Uterus (tissue), 4 donors: ENCODE measurements around the gene IPO11. TPM values are rescaled to one million over a fixed set of nuclear protein-coding genes. Genes with fewer than 3 reads are reported as not detected.

Source experiments
- DNase-seq, 2 donors: peaks; one replicate each; pipeline ENCODE4 v3.0.0-alpha.2; 2019 to 2020
- H3K27ac ChIP-seq, 2 donors: fragments of 200-600 bp; sonication (generic); 1 replicate in 1 of 2; 2 replicates in 1 of 2; pipeline ENCODE4 v1.5.1; 2016 to 2018
- H3K27me3 ChIP-seq, 2 donors: fragments of 200-600 bp; sonication (generic); one replicate each; pipeline ENCODE4 v1.5.1; 2018 to 2019; ENCODE audit warnings: control low read depth in 1 of 2
- H3K36me3 ChIP-seq, 2 donors: fragments of 200-600 bp; sonication (generic); one replicate each; pipeline ENCODE4 v1.5.1; 2019; ENCODE audit warnings: control low read depth in 1 of 2
- H3K4me1 ChIP-seq, 2 donors: fragments of 200-600 bp; sonication (generic); one replicate each; pipeline ENCODE4 v1.5.1; 2018 to 2019; ENCODE audit warnings: control low read depth in 1 of 2
- H3K4me3 ChIP-seq, 2 donors: fragments of 200-600 bp; sonication (generic); 1 replicate in 1 of 2; 2 replicates in 1 of 2; pipeline ENCODE4 v1.5.1; 2018 to 2019; ENCODE audit warnings: mild to moderate bottlenecking in 1 of 2
- H3K9me3 ChIP-seq, 2 donors: fragments of 200-600 bp; sonication (generic); one replicate each; pipeline ENCODE4 v1.5.1; 2019; ENCODE audit warnings: control low read depth in 1 of 2
- POLR2A ChIP-seq, 2 donors: fragments of 450-650 bp; IDR thresholded peaks; one replicate each; pipeline ENCODE4 v1.6.1; 2016; ENCODE audit warnings: antibody characterized with exemption in 2 of 2, mild to moderate bottlenecking in 1 of 2, moderate library complexity in 1 of 2
- intact Hi-C: fragments of 100-400 bp; cut with DNase I; formaldehyde crosslinking; loops from one replicate; pipeline ENCODE4 v1.15.1; 2023; ENCODE audit warnings: low total_unique reads
- total RNA-seq, 4 donors: library from RNA; depleted of rRNA in 3 of 4; stranded (reverse); fragments of >200 nt in 3 of 4; gene quantifications; one replicate each; pipeline versions ENCODE4 v1.1.0 to v1.2.4, GENCODE V29; 2014 to 2023
- TF ChIP-seq, protein P1 (sequence below), 4 experiments: fragments of 200-600 bp in 2 of 4; fragments of 450-650 bp in 2 of 4; sonication (generic) in 2 of 4; IDR thresholded peaks; one replicate each; pipeline ENCODE4 v1.5.1; 2016 to 2019; ENCODE audit warnings: antibody characterized with exemption in 4 of 4, mild to moderate bottlenecking in 2 of 4, moderate library complexity in 1 of 4
- donor health status: DM: yes; HTN: yes; CAD: no.

The IPO11 gene
- total RNA-seq, 4 donors from 2014 or later: 20.0 to 62.0 (median 45.3) TPM

DNA sequence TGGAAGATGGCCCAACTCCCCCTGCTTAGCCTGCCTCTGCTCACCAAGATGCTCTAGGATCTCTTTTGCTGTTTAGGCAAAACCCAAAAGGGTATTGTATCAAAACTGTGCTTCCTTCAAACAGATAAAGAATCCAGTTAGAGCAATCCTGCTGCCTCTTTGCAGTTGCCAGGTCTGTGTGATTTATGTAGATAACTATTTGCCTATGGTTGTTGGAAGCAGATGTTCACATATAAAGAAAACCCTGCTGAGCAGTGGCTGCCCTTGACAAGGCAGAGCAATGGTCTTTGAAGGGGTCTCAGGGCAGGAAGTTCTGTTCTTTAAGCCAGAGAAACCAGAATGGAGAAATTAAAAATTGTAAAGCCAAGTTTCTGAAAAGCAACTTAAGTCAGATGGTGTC is 234.7 kb downstream of the IPO11 start:
- no peak overlapping the region for H3K4me3 ChIP-seq
- TF ChIP-seq POLR2A (IDR thresholded peaks at IDR 0.05): no peak
- TF ChIP-seq, protein P1, sequence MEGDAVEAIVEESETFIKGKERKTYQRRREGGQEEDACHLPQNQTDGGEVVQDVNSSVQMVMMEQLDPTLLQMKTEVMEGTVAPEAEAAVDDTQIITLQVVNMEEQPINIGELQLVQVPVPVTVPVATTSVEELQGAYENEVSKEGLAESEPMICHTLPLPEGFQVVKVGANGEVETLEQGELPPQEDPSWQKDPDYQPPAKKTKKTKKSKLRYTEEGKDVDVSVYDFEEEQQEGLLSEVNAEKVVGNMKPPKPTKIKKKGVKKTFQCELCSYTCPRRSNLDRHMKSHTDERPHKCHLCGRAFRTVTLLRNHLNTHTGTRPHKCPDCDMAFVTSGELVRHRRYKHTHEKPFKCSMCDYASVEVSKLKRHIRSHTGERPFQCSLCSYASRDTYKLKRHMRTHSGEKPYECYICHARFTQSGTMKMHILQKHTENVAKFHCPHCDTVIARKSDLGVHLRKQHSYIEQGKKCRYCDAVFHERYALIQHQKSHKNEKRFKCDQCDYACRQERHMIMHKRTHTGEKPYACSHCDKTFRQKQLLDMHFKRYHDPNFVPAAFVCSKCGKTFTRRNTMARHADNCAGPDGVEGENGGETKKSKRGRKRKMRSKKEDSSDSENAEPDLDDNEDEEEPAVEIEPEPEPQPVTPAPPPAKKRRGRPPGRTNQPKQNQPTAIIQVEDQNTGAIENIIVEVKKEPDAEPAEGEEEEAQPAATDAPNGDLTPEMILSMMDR (IDR thresholded peaks at IDR 0.05): no peak
- no peaks in the 10 kb centered on the region for H3K9me3 ChIP-seq
- DNase-seq: no peak
- H3K27ac ChIP-seq: no peak overlapping the region
- intact Hi-C loops: no loop called here
- H3K36me3 ChIP-seq: no peaks in the 10 kb centered on the region
- H3K4me1 ChIP-seq: no peaks in the 10 kb centered on the region
- no peaks in the 10 kb centered on the region for H3K27me3 ChIP-seq

DNA sequence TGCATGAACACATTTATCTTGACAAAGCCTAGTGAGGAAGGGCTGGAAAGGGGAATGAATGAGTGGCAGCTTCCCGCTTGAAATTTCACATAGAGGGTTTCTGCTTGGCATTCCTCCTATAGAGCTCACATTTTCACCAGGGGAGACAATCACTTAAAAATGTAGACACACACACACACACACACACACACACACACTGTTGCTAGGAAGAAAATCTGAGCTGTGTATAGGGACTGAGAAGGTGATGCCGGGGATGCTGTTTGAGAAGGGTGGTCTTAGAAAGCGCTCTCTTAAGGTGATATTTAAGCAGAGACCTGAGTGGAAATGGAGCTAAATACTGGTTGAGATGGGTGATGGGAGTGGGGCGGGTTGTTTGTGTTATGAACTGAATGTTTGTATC is 236.5 kb downstream of the IPO11 start:
- no peak for DNase-seq
- Histone ChIP-seq H3K36me3 (no peaks in the 10 kb centered on the region), H3K4me1 (no peaks in the 10 kb centered on the region), H3K9me3 (no peaks in the 10 kb centered on the region), H3K4me3 (no peak overlapping the region), H3K27ac (no peak overlapping the region), H3K27me3 (no peaks in the 10 kb centered on the region)
- TF ChIP-seq, protein P1 (IDR thresholded peaks at IDR 0.05): no peak
- no peak for TF ChIP-seq POLR2A (IDR thresholded peaks at IDR 0.05)
- intact Hi-C loops: no loop called here

GRCh38 chr5:62649476-62650113 is 237.0 kb downstream of the IPO11 start:
- intact Hi-C loops: no loop called here
- TF ChIP-seq, protein P1 (IDR thresholded peaks at IDR 0.05): no peak
- TF ChIP-seq POLR2A (IDR thresholded peaks at IDR 0.05): no peak
- no peak overlapping the region for H3K27ac ChIP-seq
- H3K4me3 ChIP-seq: no peak overlapping the region
- no peaks in the 10 kb centered on the region for H3K27me3 ChIP-seq
- H3K4me1 ChIP-seq: no peaks in the 10 kb centered on the region
- no peak for DNase-seq
- H3K9me3 ChIP-seq: no peaks in the 10 kb centered on the region
- H3K36me3 ChIP-seq: no peaks in the 10 kb centered on the region

GRCh38 chr5:62650197-62650596 is 237.6 kb downstream of the IPO11 start:
- Histone ChIP-seq H3K4me3 (no peak overlapping the region), H3K4me1 (no peaks in the 10 kb centered on the region), H3K36me3 (no peaks in the 10 kb centered on the region), H3K9me3 (no peaks in the 10 kb centered on the region), H3K27ac (no peak overlapping the region), H3K27me3 (no peaks in the 10 kb centered on the region)
- intact Hi-C loops: no loop called here
- TF ChIP-seq POLR2A (IDR thresholded peaks at IDR 0.05): no peak
- TF ChIP-seq, protein P1 (IDR thresholded peaks at IDR 0.05): no peak
- no peak for DNase-seq

- Histone ChIP-seq H3K27ac (no peak overlapping the region), H3K4me3 (no peak overlapping the region), H3K4me1 (no peaks in the 10 kb centered on the region), H3K27me3 (no peaks in the 10 kb centered on the region), H3K36me3 (no peaks in the 10 kb centered on the region), H3K9me3 (no peaks in the 10 kb centered on the region)
- TF ChIP-seq, protein P1 (IDR thresholded peaks at IDR 0.05): no peak
- TF ChIP-seq POLR2A (IDR thresholded peaks at IDR 0.05): no peak
- no peak for DNase-seq
- intact Hi-C loops: no loop called here
Observed at GRCh38 chr5:62652225-62652624, 239.7 kb downstream of the IPO11 start.
